Common myeloid progenitor, CD34-positive (primary cell): ENCODE data around the gene ZNF697. TPM values are rescaled to one million over a fixed set of nuclear protein-coding genes. Genes with fewer than 3 reads are reported as not detected.
"Not testable (repeated sequence)": the region's sequence is repeated elsewhere in the genome, so short reads cannot be mapped to it uniquely, and the experiment has no call there.

Experiments used
- CTCF ChIA-PET: fragments of 350-600 bp; sonication (Branson Sonifier 250); formaldehyde crosslinking; loops from one replicate; lab custom pipeline; 2021; ENCODE audit warnings: antibody characterized with exemption; lab: Charles Lee
- POLR2A ChIA-PET: fragments of 350-600 bp; sonication (Branson Sonifier 250); formaldehyde crosslinking; loops from one replicate; lab custom pipeline; 2021; ENCODE audit warnings: antibody characterized with exemption; lab: Charles Lee
- DNase-seq, 3 donors: peaks; one replicate each; pipeline versions ENCODE4 v3.0.0 to v3.0.0-alpha.2; 2013
- H3K27ac ChIP-seq, 2 experiments: 1 replicate in 1 of 2; 2 replicates in 1 of 2; pipeline ENCODE4 v1.7.0; 2013; ENCODE audit warnings: inconsistent platforms in 2 of 2, low read length in 2 of 2, mild to moderate bottlenecking in 2 of 2, low read depth in 1 of 2, moderate library complexity in 1 of 2; ENCODE audit not compliant: severe bottlenecking in 2 of 2, insufficient read depth in 1 of 2, poor library complexity in 1 of 2
- H3K27me3 ChIP-seq, 5 experiments: replicated peaks in 2 of 5; 1 replicate in 3 of 5; 2 replicates in 2 of 5; pipeline versions ENCODE4 v1.6.1 to v1.7.0; 2013; ENCODE audit warnings: low read length in 4 of 5, mild to moderate bottlenecking in 2 of 5, moderate library complexity in 2 of 5, inconsistent platforms in 1 of 5; ENCODE audit not compliant: insufficient read depth in 5 of 5, control insufficient read depth in 4 of 5
- H3K36me3 ChIP-seq, 4 experiments: 1 replicate in 2 of 4; 2 replicates in 2 of 4; pipeline versions ENCODE4 v1.6.1 to v1.7.0; 2013; ENCODE audit warnings: low read length in 3 of 4, control low read depth in 1 of 4, mild to moderate bottlenecking in 1 of 4; ENCODE audit not compliant: control insufficient read depth in 4 of 4, insufficient read depth in 4 of 4
- H3K4me1 ChIP-seq, 4 experiments: 1 replicate in 3 of 4; 2 replicates in 1 of 4; pipeline versions ENCODE4 v1.6.1 to v1.7.1; 2013; ENCODE audit warnings: low read length in 3 of 4, mild to moderate bottlenecking in 3 of 4, control low read depth in 1 of 4, inconsistent platforms in 1 of 4, moderate library complexity in 1 of 4; ENCODE audit not compliant: control insufficient read depth in 4 of 4, insufficient read depth in 4 of 4; ENCODE audit errors: control extremely low read depth in 1 of 4
- H3K4me3 ChIP-seq, 7 experiments: 1 replicate in 4 of 7; 2 replicates in 3 of 7; pipeline versions ENCODE4 v1.5.1 to v1.7.0; 2013; ENCODE audit warnings: mild to moderate bottlenecking in 7 of 7, low read length in 6 of 7, moderate library complexity in 6 of 7, inconsistent platforms in 2 of 7, low read depth in 2 of 7, control low read depth in 1 of 7; ENCODE audit not compliant: insufficient read depth in 4 of 7, control insufficient read depth in 1 of 7; ENCODE audit errors: extremely low read depth in 1 of 7
- H3K9me3 ChIP-seq, 5 experiments: 1 replicate in 4 of 5; 2 replicates in 1 of 5; pipeline versions ENCODE4 v1.6.1 to v1.7.1; 2013; ENCODE audit warnings: low read length in 4 of 5, mild to moderate bottlenecking in 2 of 5, inconsistent platforms in 1 of 5, low read depth in 1 of 5, moderate library complexity in 1 of 5; ENCODE audit not compliant: control insufficient read depth in 4 of 5, insufficient read depth in 2 of 5; ENCODE audit errors: control extremely low read depth in 1 of 5
- WGBS: methylation state at CpG from one replicate; pipeline ENCODE4 v1.1.5; 2013; ENCODE audit not compliant: insufficient coverage; 5-methylcytosine and 5-hydroxymethylcytosine counted together
- polyA plus RNA-seq: library from polyadenylated mRNA; unstranded; fragments of 120-200 nt; gene quantifications from one replicate; pipeline ENCODE4 v1.2.1, GENCODE V29; 2013

The ZNF697 gene
- 1.7 TPM for polyA plus RNA-seq

DNA sequence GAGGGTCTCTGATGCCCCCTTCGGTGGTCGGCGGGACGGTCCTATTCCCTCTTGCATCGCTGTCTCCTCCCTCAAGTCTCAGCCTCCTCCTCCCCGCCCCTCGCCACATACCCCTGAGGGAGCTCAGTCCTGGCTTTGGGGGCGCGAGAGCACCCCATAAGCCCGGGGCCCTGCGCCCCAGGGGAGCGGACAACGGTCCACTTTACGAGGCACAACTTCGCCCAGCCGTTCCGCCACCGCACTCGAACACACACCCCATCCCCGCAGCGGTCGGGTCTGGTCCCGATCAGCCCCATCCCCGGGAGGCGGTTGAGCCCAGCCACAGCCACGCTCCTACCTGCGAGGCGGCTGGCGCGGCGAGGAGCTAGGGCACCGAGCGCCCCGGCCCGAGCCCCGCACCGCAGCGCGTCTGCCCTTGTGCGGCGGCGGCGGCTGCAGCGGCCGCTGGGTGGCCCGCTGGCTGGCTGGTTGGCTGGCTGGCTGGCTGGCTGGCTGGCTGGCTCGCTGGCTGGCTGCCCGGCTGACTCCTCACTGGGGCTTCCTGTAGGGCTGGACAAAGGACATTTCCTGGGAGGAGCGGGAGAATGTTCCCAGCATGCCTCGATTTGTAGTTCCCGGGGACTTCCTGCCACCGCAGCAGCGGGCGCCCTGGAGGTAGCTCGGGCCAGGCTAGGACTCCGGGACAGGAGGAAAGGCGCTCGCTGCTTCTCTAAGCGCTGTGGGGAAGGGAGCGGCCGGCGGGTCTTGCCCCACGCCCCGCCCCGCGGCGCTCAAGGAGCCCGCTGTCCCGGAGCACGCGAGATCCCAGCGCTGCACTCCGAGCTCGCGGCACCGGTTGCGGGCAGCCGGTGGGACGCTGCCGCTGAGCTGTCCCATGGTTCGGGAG lies at the start of gene ZNF697:
ZNF697 (minus strand) TSS at position 533 of the 886 bp plus-strand sequence. CDS start 22,166 bp downstream, outside the sequence.
- WGBS, result under 1% methylated on average over 66 of the region's 81 CpGs
- Histone ChIP-seq H3K9me3 (no peaks in the 10 kb centered on the region), H3K36me3 (no peaks in the 10 kb centered on the region), H3K27me3 (peaks cover 6 to 22% (median 10%) of the 10 kb centered on the region in 5 experiments), H3K27ac (peak within 1 kb of the TSS in 1 of 2 experiments; percentile 29), H3K4me1 (peaks cover 6 to 28% (median 20%) of the 10 kb centered on the region in 4 experiments), H3K4me3 (peak within 1 kb of the TSS; percentile 64 to 88 (median 79))
- CTCF ChIA-PET, result interaction anchor here (0.5 to 9.4 kb wide), 16 partner anchors 10 to 66 kb away, joined by 3 to 97 read pairs (median 4); no protein-coding TSS in a partner anchor
- peak; percentile 71 to 83 (median 72) for DNase-seq
- POLR2A ChIA-PET, result interaction anchor here (0.6 to 1.0 kb wide), 2 partner anchors 16 to 26 kb away, joined by 3 to 4 read pairs; no protein-coding TSS in a partner anchor

DNA sequence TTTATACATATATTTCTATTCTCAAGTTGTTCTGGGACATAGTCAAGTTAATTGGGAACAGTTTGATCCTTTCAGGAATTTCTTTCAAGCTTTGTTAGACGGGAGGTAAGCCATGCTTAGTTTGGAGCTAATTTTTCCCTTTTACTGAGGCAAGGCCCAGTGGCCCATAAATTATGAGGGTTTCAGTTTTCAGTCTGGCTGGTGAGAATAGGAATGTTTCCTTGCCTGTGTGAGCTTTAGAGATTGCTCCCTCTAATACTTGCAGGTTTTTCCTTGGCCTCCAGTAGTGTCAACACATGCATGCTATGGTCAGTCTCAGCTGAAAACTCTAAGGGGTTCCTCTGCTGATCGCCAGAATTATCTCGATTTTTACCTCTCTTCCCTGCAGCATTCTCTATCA lies 49.5 kb upstream of the ZNF697 start:
- Histone ChIP-seq H3K36me3 (no peaks in the 10 kb centered on the region), H3K4me1 (peaks cover 0 to 2% (median 0%) of the 10 kb centered on the region in 4 experiments), H3K27me3 (peaks cover 0 to 2% (median 0%) of the 10 kb centered on the region in 5 experiments), H3K9me3 (peaks cover 0 to 15% (median 10%) of the 10 kb centered on the region in 5 experiments), H3K27ac (no peak overlapping the region), H3K4me3 (no peak overlapping the region)
- 87% methylated on average over 2 of the region's 3 CpGs for WGBS
- POLR2A ChIA-PET, result no interaction called here
- no peak for DNase-seq
- CTCF ChIA-PET, result interaction anchor here (0.9 to 2.1 kb wide), 6 partner anchors 10 to 46 kb away, joined by 3 to 5 read pairs (median 4); partner anchors contain the start of gene PHGDH

DNA sequence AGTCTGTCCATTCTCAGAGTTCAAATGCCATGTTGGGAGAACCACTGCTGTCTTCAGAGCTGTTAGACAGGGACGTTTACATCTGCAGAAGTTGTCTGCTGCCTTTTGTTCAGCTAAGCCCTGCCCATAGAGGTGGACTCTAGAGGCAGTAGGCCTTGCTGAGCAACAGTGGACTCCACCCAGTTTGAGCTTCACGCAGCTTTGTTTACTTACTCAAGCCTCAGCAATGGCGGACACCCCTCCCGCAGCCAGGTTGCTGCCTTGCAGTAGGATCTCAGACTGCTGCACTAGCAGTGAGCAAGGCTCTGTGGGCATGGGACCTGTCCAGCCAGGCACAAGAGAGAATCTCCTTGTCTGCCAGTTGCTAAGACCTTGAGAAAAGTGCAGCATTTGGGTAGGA lies 48.8 kb upstream of the ZNF697 start:
- H3K4me1 ChIP-seq, H3K9me3 ChIP-seq, H3K27ac ChIP-seq, POLR2A ChIA-PET, H3K36me3 ChIP-seq, H3K4me3 ChIP-seq, H3K27me3 ChIP-seq, DNase-seq: not testable (repeated sequence)
- CTCF ChIA-PET, result interaction anchor here (0.9 to 2.1 kb wide), 4 partner anchors 15 to 47 kb away, joined by 3 to 5 read pairs (median 4); partner anchors contain the start of gene PHGDH
- whole genome bisulfite sequencing, result 93% methylated on average over 4 of the region's 4 CpGs

DNA sequence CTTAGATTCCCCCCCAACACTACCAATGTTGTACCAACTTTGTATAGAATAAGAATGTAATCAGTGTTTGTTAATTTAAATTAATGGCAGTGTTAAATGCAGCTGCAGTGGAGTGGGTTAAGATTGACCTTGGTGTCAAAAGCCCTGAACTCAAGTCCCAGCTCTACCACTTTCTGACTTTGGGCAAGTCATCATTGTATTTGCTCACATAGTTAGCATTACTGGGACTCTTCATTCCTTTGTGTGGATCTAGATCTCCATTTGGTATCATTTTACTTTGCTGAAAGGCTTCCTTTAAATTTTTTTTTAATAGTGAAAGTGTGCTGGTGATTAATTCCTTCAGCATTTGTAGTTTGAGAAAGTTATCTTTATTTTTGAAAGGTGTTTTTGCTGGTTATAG lies 41.4 kb upstream of the ZNF697 start:
- CTCF ChIA-PET, result interaction anchor here (0.7 to 1.5 kb wide), 4 partner anchors 10 to 27 kb away, joined by 3 to 5 read pairs (median 4); no protein-coding TSS in a partner anchor
- no peak for DNase-seq

DNA sequence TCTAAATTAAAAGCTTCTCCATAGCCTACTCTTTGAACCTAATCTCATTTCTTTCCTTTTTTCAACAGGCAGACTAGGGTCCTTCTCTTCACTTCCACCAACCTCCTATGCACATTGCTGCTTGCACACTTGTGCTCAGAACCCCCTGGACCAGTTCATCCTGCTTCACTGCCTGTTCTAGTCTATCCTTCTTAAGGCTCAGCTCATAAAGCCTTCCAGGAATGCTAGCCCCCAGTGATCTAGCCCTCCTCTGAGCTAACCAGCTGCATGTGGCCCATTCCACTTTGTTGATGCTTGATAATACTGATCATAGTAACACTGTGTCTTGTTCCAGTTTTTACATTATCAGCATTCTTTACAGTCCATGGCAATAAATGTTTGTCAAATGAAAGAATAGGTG lies 40.7 kb upstream of the ZNF697 start:
- DNase-seq, result no peak
- no peaks in the 10 kb centered on the region for H3K4me1 ChIP-seq
- H3K4me3 ChIP-seq, result no peak overlapping the region
- CTCF ChIA-PET, result interaction anchor here (0.7 to 1.5 kb wide), 4 partner anchors 9 to 27 kb away, joined by 3 to 5 read pairs (median 4); no protein-coding TSS in a partner anchor
- H3K27ac ChIP-seq, result no peak overlapping the region
- H3K36me3 ChIP-seq, result no peaks in the 10 kb centered on the region
- H3K9me3 ChIP-seq, result no peaks in the 10 kb centered on the region
- POLR2A ChIA-PET, result no interaction called here
- no peaks in the 10 kb centered on the region for H3K27me3 ChIP-seq

More for the DNA sequence above, 41.4 kb upstream of the ZNF697 start:
- Histone ChIP-seq H3K9me3 (no peaks in the 10 kb centered on the region), H3K4me3 (no peak overlapping the region), H3K36me3 (no peaks in the 10 kb centered on the region), H3K27me3 (no peaks in the 10 kb centered on the region), H3K4me1 (no peaks in the 10 kb centered on the region), H3K27ac (no peak overlapping the region)
- POLR2A ChIA-PET, result no interaction called here

DNA sequence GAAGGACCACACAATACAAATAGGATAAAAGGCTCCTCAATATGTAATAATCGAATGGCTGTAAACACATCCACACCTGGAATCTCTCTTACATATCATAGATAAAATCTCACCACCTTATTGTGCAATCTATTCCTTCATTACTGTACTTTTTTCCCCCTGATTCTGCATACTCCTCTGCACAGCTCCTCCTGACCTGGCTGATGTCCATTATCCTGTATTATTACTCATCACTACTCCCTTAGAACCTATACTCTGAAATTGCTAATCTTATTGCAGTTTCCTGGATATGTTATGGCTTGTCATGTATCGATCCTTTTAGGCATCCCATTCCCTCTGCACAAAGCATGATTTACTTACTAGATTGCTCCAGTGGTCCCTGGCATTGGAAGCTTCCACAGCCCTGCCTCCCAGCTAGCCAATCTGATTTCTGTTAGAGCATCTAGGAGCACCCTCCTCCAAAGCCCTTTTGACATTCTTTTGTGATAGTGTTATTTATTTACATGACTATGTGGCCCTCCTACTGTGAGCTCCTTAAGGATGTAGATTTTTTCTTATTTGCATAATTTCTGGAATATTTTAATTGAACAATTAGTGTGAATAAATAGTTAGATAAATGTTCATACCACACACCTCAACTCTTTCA lies 39.5 kb upstream of the ZNF697 start:
- no peaks in the 10 kb centered on the region for H3K4me1 ChIP-seq
- POLR2A ChIA-PET, result no interaction called here
- no peaks in the 10 kb centered on the region for H3K9me3 ChIP-seq
- DNase-seq, result no peak
- no peaks in the 10 kb centered on the region for H3K27me3 ChIP-seq
- CTCF ChIA-PET, result interaction anchor here (0.8 to 1.5 kb wide), 3 partner anchors 11 to 26 kb away, joined by 4 to 5 read pairs (median 5); no protein-coding TSS in a partner anchor
- no peak overlapping the region for H3K27ac ChIP-seq
- 92% methylated on average over 2 of the region's 2 CpGs for WGBS
- no peak overlapping the region for H3K4me3 ChIP-seq
- H3K36me3 ChIP-seq, result no peaks in the 10 kb centered on the region
